Measurements from ENCODE around the gene IFNL3.

The IFNL3 gene

GRCh38 chr19:39194832-39195542 lies 49.8 kb downstream of the IFNL3 start:
- DNase-seq = no peak

GRCh38 chr19:39193803-39194202 lies 51.0 kb downstream of the IFNL3 start:
- no peak for DNase-seq
